GM12891 (cell line): ENCODE measurements around the gene SIPA1L3.

Experiments
- DNase-seq: peaks from one replicate; pipeline ENCODE4 v3.0.0; 2011; ENCODE audit warnings: low spot score; ENCODE audit not compliant: insufficient read length
- FAIRE-seq: peaks from 2 replicates; lab custom pipeline; 2011; peaks lifted over from hg19 to GRCh38; lab: Jason Lieb, UNC
- PAX5 ChIP-seq: IDR thresholded peaks from 2 replicates; pipeline ENCODE4 v1.6.1; 2011; ENCODE audit warnings: low read length, moderate library complexity, mild to moderate bottlenecking; ENCODE audit not compliant: insufficient read depth, severe bottlenecking
- POLR2A ChIP-seq: IDR thresholded peaks from 2 replicates; pipeline ENCODE4 v1.6.1; 2011; ENCODE audit warnings: low read depth, low read length, control low read depth
- POLR2AphosphoS5 ChIP-seq: IDR thresholded peaks from 2 replicates; pipeline ENCODE4 v1.6.1; 2011; ENCODE audit warnings: low read depth, low read length, control low read depth
- POU2F2 ChIP-seq: IDR thresholded peaks from 2 replicates; pipeline ENCODE4 v1.6.1; 2011; ENCODE audit warnings: low read depth, mild to moderate bottlenecking, control low read depth, low read length, moderate library complexity
- SPI1 ChIP-seq: IDR thresholded peaks from 2 replicates; pipeline ENCODE4 v1.6.1; 2011; ENCODE audit warnings: low read depth, low read length, control low read depth
- TAF1 ChIP-seq: IDR thresholded peaks from 2 replicates; pipeline ENCODE4 v1.6.1; 2011; ENCODE audit warnings: low read depth, low read length, control low read depth

The SIPA1L3 gene

GRCh38 chr19:37975596-37976515 is 68.8 kb downstream of the SIPA1L3 start:
- DNase-seq (no peak), FAIRE-seq (peak; percentile 28)
- TF ChIP-seq PAX5, result peak; percentile 17
- TF ChIP-seq POU2F2, result no peak
- no peak for TF ChIP-seq SPI1
- no peak for TF ChIP-seq POLR2A
- TF ChIP-seq POLR2AphosphoS5, result no peak
- no peak for TF ChIP-seq TAF1

DNA sequence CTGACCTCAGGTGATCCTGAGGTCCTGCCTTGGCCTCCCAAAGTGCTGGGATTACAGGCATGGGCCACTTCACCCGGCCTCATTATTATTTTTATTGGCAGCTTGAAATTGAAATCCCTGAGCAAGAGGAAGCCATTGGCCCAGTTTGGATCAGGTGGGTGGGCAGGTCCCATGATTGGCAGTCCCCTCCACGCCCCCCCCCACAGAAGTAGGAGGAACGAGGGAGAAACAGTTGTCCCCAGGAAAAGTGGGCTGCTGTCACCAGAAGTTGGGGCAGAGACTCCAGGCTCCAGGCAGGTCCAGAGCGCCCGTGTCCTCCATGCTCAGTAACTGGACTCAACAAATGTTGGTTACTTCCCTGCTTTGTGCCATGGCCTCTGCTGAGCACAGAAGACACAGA is 70.4 kb downstream of the SIPA1L3 start:
- DNase-seq (no peak), FAIRE-seq (no peak)
- TF ChIP-seq PAX5, result no peak
- no peak for TF ChIP-seq TAF1
- TF ChIP-seq SPI1, result no peak
- TF ChIP-seq POLR2A, result no peak
- TF ChIP-seq POU2F2, result no peak
- TF ChIP-seq POLR2AphosphoS5, result no peak

DNA sequence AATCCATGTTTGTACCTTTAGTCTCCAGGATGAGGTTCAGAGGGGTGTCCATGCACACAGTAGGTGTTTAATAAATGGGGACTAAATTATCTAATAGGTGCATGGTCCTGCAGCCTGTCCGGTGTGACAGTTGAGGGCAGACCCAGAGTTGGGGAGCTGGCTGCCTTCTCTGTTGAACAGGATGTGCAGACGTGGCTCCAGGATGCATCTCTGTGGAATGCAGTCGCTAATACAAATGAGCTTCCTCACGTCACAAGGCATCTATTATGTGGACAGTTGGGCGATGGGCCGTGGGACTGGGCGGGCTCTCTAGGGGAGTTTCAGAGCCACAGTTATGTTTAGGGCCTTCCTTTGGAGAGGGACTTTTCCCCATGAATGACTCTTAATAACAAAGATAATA is 71.0 kb downstream of the SIPA1L3 start:
- DNase-seq (no peak), FAIRE-seq (peak; percentile 66)
- TF ChIP-seq TAF1 (no peak), POU2F2 (0 out of 2 replicates have a peak, but pooled peaks have one; percentile 13)

DNA sequence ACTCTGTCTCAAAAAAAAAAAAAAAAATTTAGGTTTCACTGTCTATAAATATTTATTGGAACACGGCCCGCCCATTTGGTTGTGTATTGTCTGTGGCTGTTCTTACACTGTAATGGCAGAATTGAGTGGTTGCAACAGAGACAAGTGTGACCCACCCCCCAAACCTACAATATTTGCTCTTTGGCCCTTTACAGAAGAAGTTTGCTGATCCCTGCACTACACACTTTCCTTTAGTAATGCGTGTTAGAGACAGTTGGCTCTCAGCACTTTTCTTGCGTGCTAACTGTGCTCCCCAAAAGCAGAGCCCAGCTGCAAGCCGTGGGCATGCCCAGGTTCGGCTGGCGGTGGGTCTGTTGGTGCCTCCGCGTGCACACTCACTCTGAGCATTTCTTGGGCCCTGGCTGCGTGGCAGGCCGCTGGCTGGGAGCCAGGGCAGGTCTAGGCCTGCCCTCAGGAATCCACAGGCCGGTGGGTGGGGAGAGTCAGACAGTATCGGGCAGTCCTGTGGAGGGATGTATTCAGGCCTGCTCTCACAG is 72.6 kb downstream of the SIPA1L3 start:
- TF ChIP-seq POLR2A (peak; percentile 24; the same call in 1 of the 2 replicates), TAF1 (no peak)
- DNase-seq (no peak), FAIRE-seq (peak; percentile 92)

- TF ChIP-seq SPI1 (no peak), POLR2A (no peak), TAF1 (no peak), POLR2AphosphoS5 (no peak), PAX5 (no peak), POU2F2 (no peak)
- DNase-seq (no peak), FAIRE-seq (peak; percentile 58)
These were observed 73.6 kb downstream of the SIPA1L3 start for GRCh38 chr19:37980419-37981170.

DNA sequence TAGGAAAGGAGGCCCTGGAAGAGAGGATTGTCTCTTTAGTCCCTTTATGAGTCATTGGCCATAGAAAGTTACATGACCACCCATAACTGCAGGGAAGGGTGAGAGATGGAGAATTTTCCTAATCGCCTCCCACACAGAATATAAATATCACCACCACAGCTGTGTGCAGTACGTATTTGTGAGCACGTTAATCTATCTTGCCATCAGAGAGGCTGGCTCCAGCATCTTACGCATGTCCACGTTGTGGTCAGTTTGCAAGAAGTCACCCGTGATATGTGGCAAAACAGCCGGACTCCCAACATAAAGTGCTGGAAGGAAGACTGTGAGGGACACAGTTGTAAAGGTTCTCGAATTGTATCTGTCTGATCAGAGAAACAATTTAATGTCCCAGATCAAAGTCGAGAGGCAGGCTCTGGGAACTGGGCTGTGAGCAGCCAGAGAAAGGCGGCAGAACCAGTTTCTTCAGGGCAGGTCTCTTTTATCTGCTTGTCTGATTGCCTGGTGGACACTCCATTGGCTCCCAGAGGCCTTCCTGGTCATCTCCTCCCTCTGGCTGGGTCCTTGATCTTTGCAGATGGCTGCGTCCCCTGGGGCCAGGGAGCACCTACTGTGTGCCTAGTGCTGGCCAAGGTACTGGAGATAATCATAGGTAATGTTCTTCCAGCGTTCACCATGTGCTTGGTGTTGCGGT is 74.9 kb downstream of the SIPA1L3 start:
- no peak for DNase-seq
- no peak for FAIRE-seq
- no peak for TF ChIP-seq PAX5
- TF ChIP-seq SPI1, result no peak
- no peak for TF ChIP-seq POU2F2
- no peak for TF ChIP-seq TAF1
- no peak for TF ChIP-seq POLR2A
- no peak for TF ChIP-seq POLR2AphosphoS5

GRCh38 chr19:37982655-37983054 is 75.6 kb downstream of the SIPA1L3 start:
- no peak for TF ChIP-seq SPI1
- TF ChIP-seq POLR2AphosphoS5, result no peak
- TF ChIP-seq PAX5, result no peak
- no peak for TF ChIP-seq POU2F2
- no peak for TF ChIP-seq TAF1
- TF ChIP-seq POLR2A, result no peak
- no peak for DNase-seq
- no peak for FAIRE-seq

DNA sequence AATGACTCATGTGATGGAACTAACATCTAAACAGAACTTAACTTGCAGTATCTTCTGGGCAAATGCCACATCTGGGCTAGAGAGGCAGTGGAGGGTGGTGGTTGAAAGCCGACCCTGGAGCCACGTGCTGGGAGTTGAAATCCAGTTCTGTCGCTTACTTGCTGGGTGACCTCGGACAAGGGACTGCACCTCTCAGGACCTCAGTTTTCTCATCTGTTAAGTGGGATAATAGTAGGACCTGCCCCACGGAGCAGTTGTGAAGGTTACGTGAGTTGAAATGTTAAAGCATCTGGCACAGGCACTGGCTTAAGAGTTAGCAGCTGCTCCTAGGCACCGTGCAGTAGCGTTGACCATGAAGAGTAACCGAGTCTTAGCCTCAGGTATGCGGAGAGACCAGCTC is 76.1 kb downstream of the SIPA1L3 start:
- DNase-seq (no peak), FAIRE-seq (no peak)
- TF ChIP-seq SPI1, result no peak
- TF ChIP-seq POU2F2, result no peak
- no peak for TF ChIP-seq PAX5
- no peak for TF ChIP-seq POLR2AphosphoS5
- no peak for TF ChIP-seq TAF1
- no peak for TF ChIP-seq POLR2A

DNA sequence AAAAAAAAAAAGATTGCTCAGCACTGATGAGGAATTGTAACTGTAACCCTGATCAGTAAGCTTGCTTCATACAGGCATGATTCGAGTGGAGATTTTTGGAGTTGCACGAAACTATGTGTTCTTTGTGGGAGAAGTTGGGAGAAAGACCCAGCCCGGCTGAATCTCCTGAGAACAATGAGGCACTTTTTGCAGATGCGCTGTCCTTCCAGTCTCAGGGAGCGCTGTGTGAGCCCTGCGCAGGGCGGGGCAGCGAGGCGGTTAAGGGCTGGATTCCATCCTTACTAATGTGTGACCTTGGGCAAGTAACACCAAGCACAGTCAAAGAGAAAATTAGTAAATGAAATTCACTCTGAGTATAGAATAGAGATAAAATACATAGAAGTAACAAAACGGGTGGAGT is 76.9 kb downstream of the SIPA1L3 start:
- no peak for TF ChIP-seq TAF1
- no peak for TF ChIP-seq POU2F2
- no peak for TF ChIP-seq PAX5
- no peak for TF ChIP-seq SPI1
- no peak for TF ChIP-seq POLR2A
- DNase-seq (no peak), FAIRE-seq (no peak)
